8988T (cell line): Measurements from ENCODE around the gene ITPR1.

Experiments
- DNase-seq: peaks from one replicate; pipeline ENCODE4 v3.0.0; 2011

Gene ITPR1

GRCh38 chr3:4841225-4841624 is 348.1 kb downstream of the ITPR1 start:
- DNase-seq: no peak

GRCh38 chr3:4841776-4842440 is 348.8 kb downstream of the ITPR1 start:
- DNase-seq: no peak

- DNase-seq: no peak
Measured at GRCh38 chr3:4843619-4844018, 350.5 kb downstream of the ITPR1 start.

- no peak for DNase-seq
Measured at GRCh38 chr3:4845882-4846281, 352.7 kb downstream of the ITPR1 start.

GRCh38 chr3:4846543-4846942 is 353.4 kb downstream of the ITPR1 start:
- DNase-seq: no peak

GRCh38 chr3:4848176-4848825 is 355.2 kb downstream of the ITPR1 start:
- DNase-seq: no peak

GRCh38 chr3:4849136-4849535 is 356.0 kb downstream of the ITPR1 start:
- no peak for DNase-seq

GRCh38 chr3:4849739-4850138 is 356.6 kb downstream of the ITPR1 start:
- no peak for DNase-seq

- no peak for DNase-seq
Measured at GRCh38 chr3:4850211-4850927, 357.2 kb downstream of the ITPR1 start.

- DNase-seq: no peak
Measured at GRCh38 chr3:4850928-4851265, 357.7 kb downstream of the ITPR1 start.

GRCh38 chr3:4852780-4853748 is 359.9 kb downstream of the ITPR1 start:
- DNase-seq: no peak

GRCh38 chr3:4853749-4854140 is 360.6 kb downstream of the ITPR1 start:
- DNase-seq: no peak

GRCh38 chr3:4855676-4856075 is 362.5 kb downstream of the ITPR1 start:
- no peak for DNase-seq

GRCh38 chr3:4856136-4856535 is 363.0 kb downstream of the ITPR1 start:
- DNase-seq: no peak

- no peak for DNase-seq
Measured at GRCh38 chr3:4856564-4856963, 363.4 kb downstream of the ITPR1 start.

- no peak for DNase-seq
Measured at GRCh38 chr3:4856986-4857385, 363.8 kb downstream of the ITPR1 start.

GRCh38 chr3:4859788-4860187 is 366.6 kb downstream of the ITPR1 start:
- DNase-seq: no peak

GRCh38 chr3:4862973-4863372 is 369.8 kb downstream of the ITPR1 start:
- DNase-seq: no peak

GRCh38 chr3:4864503-4864902 is 371.4 kb downstream of the ITPR1 start:
- no peak for DNase-seq

- no peak for DNase-seq
Measured at GRCh38 chr3:4865714-4866113, 372.6 kb downstream of the ITPR1 start.

GRCh38 chr3:4866866-4867265 is 373.7 kb downstream of the ITPR1 start:
- no peak for DNase-seq

- no peak for DNase-seq
Measured at GRCh38 chr3:4877173-4877787, 384.1 kb downstream of the ITPR1 start.

- DNase-seq: no peak
Measured at GRCh38 chr3:4880850-4881249, 387.7 kb downstream of the ITPR1 start.
